GM18907 (cell line): ENCODE measurements around the gene ARMC9.
"Not testable (repeated sequence)": the region's sequence is repeated elsewhere in the genome, so short reads cannot be mapped to it uniquely, and the experiment has no call there.

ENCODE experiments used
- ATAC-seq: cut with Tn5 transposase; IDR thresholded peaks from one replicate; pipeline ENCODE4 v1.9.1; 2021; ENCODE audit warnings: mild to moderate bottlenecking, moderate library complexity; ENCODE audit not compliant: unreplicated experiment

ARMC9 gene

GRCh38 chr2:231394211-231395141 is 196.0 kb downstream of the ARMC9 start:
- peak; percentile 45 for ATAC-seq

DNA sequence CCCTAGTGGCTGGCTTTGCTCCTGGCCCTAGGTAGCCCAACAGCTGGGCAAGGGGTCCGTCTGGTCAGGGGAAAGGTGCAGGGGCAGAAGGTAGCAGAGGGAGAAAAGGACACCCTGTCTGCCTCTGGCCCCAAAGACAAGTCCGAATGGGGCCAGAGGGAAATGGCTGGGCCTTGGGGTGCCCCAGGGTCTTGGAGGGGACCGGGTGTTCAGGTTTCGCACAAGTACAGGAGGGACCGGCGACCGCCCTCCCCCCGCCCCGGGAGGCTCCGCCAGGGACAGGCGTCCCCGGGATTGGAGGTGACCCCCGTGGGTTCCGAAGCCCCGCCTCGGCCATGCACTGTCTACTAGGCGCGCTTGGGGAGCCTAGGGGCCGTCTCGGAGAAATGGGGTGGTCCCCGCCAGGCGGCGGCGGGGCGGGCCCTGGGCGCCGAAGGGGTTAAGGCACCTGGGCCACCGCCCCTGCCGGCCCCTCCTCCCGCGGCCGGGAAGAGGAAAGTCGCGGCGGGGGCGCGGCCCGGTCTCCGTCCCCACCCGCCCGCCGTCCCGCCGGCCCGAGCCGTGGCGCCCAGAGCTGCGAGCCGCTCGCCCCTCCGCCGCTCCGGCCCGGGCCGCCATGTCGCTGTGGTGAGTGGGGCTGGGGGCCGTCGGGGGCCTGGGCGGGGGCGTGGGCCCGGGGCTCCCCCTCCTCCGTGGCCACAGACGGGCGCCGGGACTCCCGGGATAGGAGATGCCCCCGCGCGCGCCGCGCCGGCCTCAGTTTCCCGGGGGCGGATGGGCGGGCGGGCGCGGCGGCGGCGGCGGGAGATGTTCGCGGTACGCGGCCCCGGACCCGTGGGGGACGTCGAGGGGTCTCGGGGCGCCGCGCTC is 197.0 kb downstream of the ARMC9 start, which contains the start of gene B3GNT7:
TSS of gene B3GNT7 (plus strand) at position 523 of the 870 bp plus-strand sequence. CDS start at position 617, 94 bp downstream.
- ATAC-seq, result no peak

- no peak for ATAC-seq
Measured at GRCh38 chr2:231396058-231396821, 197.8 kb downstream of the ARMC9 start.

DNA sequence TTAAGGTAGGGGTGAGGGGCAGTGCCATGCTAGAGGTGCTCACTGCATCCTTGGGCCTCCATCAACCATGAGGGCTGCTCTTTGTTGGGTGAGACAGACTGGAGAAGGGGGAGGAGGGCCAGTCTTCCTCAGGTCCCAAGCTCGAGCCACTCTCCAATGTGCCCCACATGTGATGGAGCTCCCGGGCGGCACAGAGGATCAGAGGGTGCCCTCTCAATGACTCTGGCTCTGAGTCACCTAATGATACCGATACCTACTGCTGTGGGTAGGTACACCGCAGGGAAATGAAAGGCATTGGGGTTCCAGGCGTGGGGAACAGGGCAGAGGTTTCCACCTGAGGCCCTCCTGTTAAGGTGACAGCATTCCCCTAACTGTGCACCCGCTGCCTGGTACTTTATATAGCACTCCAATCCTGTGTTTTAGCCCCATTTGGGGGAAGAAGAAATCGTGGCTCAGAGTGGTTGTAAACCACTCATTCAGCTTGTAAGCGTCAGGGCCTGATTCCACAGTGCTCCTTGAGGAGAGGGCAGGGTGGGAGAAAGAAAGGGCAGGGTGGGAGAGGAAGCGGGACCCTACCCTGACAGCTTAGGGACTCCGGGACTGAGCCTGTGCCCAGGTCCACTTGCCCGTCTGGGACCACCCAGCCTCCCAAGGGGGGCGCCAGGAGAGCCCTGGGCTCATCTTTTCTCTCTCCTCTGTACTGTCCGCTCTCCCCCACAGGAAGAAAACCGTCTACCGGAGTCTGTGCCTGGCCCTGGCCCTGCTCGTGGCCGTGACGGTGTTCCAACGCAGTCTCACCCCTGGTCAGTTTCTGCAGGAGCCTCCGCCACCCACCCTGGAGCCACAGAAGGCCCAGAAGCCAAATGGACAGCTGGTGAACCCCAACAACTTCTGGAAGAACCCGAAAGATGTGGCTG is 198.8 kb downstream of the ARMC9 start:
- ATAC-seq, result no peak

DNA sequence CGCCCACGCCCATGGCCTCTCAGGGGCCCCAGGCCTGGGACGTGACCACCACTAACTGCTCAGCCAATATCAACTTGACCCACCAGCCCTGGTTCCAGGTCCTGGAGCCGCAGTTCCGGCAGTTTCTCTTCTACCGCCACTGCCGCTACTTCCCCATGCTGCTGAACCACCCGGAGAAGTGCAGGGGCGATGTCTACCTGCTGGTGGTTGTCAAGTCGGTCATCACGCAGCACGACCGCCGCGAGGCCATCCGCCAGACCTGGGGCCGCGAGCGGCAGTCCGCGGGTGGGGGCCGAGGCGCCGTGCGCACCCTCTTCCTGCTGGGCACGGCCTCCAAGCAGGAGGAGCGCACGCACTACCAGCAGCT is 199.5 kb downstream of the ARMC9 start:
- no peak for ATAC-seq

DNA sequence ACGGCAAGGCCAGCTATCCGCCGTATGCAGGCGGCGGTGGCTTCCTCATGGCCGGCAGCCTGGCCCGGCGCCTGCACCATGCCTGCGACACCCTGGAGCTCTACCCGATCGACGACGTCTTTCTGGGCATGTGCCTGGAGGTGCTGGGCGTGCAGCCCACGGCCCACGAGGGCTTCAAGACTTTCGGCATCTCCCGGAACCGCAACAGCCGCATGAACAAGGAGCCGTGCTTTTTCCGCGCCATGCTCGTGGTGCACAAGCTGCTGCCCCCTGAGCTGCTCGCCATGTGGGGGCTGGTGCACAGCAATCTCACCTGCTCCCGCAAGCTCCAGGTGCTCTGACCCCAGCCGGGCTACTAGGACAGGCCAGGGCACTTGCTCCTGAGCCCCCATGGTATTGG is 200.2 kb downstream of the ARMC9 start:
- no peak for ATAC-seq

GRCh38 chr2:231399046-231399852 is 200.8 kb downstream of the ARMC9 start:
- no peak for ATAC-seq

DNA sequence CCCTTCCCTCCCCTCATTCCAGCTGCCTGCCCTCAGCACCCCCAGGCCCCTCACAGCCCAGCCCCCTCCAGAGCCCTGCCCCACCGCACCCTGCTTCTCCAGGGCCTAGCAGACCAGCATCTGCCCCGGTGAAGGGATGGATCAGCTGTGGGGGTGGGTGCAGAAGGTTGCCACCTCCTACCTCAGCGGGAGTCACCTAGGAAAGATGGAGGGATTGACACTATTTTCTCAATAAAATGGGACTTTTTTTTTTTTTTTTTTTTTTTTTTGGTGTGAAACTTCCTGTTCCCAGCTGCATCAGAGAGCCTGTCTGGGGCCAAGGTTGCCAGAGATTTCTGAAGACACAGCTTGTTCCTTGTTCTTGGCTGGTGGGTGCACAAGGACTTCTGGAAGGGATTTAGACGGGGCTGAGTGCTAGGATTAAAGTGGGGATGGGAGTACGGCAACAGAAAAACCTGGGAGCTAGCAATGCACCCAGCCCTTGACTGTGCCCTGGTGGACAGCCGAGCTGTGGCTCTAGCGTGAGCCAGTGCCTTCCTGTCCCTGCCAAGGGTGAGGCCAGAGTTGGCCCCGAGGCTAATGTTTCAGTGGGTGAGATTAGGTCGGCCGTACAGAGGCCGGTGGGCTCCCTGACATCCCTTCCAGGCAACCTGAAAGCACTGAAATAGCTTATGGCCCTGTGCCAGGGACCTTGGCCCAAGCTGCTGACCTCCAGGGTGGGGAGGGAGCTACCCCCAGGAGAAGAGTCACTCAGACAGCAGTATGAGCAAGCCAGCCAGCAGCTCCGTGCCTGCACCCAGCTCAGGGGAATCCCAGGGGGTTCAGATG is 201.6 kb downstream of the ARMC9 start:
- no peak for ATAC-seq

- ATAC-seq, result not testable (repeated sequence)
Measured at GRCh38 chr2:231400681-231401080, 202.2 kb downstream of the ARMC9 start.

- not testable (repeated sequence) for ATAC-seq
Measured at GRCh38 chr2:231401101-231401500, 202.7 kb downstream of the ARMC9 start.

DNA sequence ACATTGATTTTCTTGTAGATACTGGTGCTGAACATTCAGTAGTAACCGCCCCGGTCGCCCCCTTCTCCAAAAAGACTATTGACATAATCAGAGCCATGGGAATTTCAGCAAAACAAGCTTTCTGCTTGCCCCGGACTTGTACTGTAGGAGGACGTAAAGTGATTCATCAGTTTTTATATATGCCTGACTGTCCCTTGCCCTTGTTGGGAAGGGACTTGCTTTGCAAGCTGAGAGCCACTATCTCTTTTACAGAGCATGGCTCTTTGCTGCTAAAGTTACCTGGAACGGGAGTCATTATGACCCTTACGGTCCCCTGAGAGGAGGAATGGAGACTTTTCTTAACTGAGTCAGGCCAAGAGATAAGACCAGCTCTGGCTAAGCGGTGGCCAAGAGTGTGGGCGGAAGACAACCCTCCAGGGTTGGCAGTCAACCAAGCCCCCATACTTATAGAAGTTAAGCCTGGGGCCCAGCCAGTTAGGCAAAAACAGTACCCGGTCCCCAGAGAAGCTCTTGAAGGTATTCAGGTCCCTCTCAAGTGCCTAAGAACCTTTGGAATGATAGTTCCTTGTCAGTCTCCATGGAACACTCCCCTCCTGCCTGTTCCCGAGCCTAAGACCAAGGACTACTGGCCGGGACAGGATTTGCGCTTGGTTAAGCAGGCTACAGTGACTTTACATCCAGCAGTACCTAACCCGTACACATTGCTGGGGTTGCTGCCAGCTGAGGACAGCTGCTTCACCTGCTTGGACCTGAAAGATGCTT is 205.2 kb downstream of the ARMC9 start:
- ATAC-seq, result not testable (repeated sequence)

DNA sequence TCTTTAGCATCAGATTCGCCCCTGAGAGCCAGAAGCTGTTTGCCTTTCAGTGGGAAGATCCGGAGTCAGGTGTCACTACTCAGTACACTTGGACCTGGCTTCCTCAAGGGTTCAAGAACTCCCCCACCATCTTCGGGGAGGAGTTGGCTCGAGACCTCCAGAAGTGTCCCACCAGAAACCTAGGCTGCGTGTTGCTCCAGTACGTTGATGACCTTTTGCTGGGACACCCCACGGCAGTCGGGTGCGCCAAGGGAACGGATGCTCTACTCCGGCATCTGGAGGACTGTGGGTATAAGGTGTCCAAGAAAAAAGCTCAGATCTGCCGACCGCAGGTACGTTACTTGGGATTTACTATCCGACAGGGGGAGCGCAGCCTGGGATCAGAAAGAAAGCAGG is 205.8 kb downstream of the ARMC9 start:
- not testable (repeated sequence) for ATAC-seq

- not testable (repeated sequence) for ATAC-seq
Measured at GRCh38 chr2:231405601-231406367, 207.4 kb downstream of the ARMC9 start.

GRCh38 chr2:231407686-231408085 is 209.3 kb downstream of the ARMC9 start:
- ATAC-seq, result not testable (repeated sequence)

GRCh38 chr2:231408304-231408703 is 209.9 kb downstream of the ARMC9 start:
- ATAC-seq, result not testable (repeated sequence)

DNA sequence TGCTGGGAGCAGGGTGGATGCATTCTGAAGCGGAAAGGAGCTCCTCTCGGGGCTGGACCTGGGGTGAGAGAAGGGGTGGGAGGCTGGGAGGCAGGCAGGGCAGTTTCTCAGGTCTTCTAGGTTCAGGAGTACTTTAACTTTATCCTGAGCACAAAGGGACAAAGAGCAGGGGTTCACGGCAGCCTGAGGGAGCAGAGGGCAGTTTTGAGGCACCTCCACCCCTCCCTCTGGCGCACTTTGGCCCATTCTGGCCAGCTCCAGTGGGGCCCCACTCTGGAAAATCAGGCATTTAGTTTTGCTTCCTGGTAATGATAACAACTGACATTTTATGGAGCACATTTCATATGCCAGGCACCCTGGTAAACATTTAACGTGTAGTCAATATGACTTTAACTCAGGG is 211.3 kb downstream of the ARMC9 start:
- no peak for ATAC-seq
